ENCODE results near the gene TMED4. TPM values are rescaled to one million over a fixed set of nuclear protein-coding genes. Genes with fewer than 3 reads are reported as not detected.

The TMED4 gene
- total RNA-seq, 1 donor from 2014 or later, result 78.4 TPM

GRCh38 chr7:44617225-44617890, 35.3 kb upstream of the TMED4 start:
- intact Hi-C loops (cut with micrococcal nuclease), result loop anchor here (1.0 kb wide), 3 partner anchors 10 to 21 kb away; no protein-coding TSS in a partner anchor
- peaks cover 33% of the 10 kb centered on the region for H3K36me3 Mint-ChIP-seq (ENCODE audit: low read depth)
- no peak for DNase-seq
- H3K9me3 Mint-ChIP-seq, result no peaks in the 10 kb centered on the region
- H3K27me3 Mint-ChIP-seq, result no peaks in the 10 kb centered on the region
- peak overlapping the region; percentile 92 for H3K27ac Mint-ChIP-seq
- peaks cover 62% of the 10 kb centered on the region for H3K4me1 Mint-ChIP-seq
- H3K4me3 Mint-ChIP-seq, result peak overlapping the region; percentile 70

GRCh38 chr7:44616545-44616944, 34.5 kb upstream of the TMED4 start:
- Mint-ChIP-seq H3K4me1 (peaks cover 59% of the 10 kb centered on the region), H3K27me3 (no peaks in the 10 kb centered on the region), H3K9me3 (no peaks in the 10 kb centered on the region), H3K36me3 (ENCODE audit: low read depth) (peaks cover 35% of the 10 kb centered on the region), H3K27ac (no peak overlapping the region), H3K4me3 (no peak overlapping the region)
- DNase-seq, result no peak
- intact Hi-C loops (cut with micrococcal nuclease), result no loop called here

- Mint-ChIP-seq H3K27me3 (no peaks in the 10 kb centered on the region), H3K27ac (peak overlapping the region; percentile 81), H3K4me1 (peaks cover 53% of the 10 kb centered on the region), H3K36me3 (ENCODE audit: low read depth) (peaks cover 29% of the 10 kb centered on the region), H3K9me3 (no peaks in the 10 kb centered on the region), H3K4me3 (no peak overlapping the region)
- no peak for DNase-seq
- intact Hi-C loops (cut with micrococcal nuclease), result no loop called here
Measured at GRCh38 chr7:44615793-44616192, 33.8 kb upstream of the TMED4 start.

- Mint-ChIP-seq H3K36me3 (ENCODE audit: low read depth) (peaks cover 28% of the 10 kb centered on the region), H3K4me3 (peak overlapping the region; percentile 64), H3K4me1 (peaks cover 55% of the 10 kb centered on the region), H3K27me3 (no peaks in the 10 kb centered on the region), H3K27ac (peak overlapping the region; percentile 81), H3K9me3 (no peaks in the 10 kb centered on the region)
- DNase-seq, result peak; percentile 70
- intact Hi-C loops (cut with micrococcal nuclease), result no loop called here
Measured at GRCh38 chr7:44615149-44615611, 33.1 kb upstream of the TMED4 start.

GRCh38 chr7:44609829-44610228, 27.8 kb upstream of the TMED4 start:
- Mint-ChIP-seq H3K36me3 (ENCODE audit: low read depth) (peaks cover 21% of the 10 kb centered on the region), H3K27ac (peak overlapping the region; percentile 65), H3K9me3 (no peaks in the 10 kb centered on the region), H3K27me3 (peaks cover 3% of the 10 kb centered on the region), H3K4me3 (peak overlapping the region; percentile 15), H3K4me1 (peaks cover 42% of the 10 kb centered on the region)
- no peak for DNase-seq
- intact Hi-C loops (cut with micrococcal nuclease), result loop anchor here (5.0 kb wide), 1 partner anchor 367 kb away; the partner anchor contains the start of gene MYO1G

GRCh38 chr7:44608916-44609648, 27.1 kb upstream of the TMED4 start:
- intact Hi-C loops (cut with micrococcal nuclease), result loop anchor here (5.0 kb wide), 1 partner anchor 368 kb away; the partner anchor contains the start of gene MYO1G
- H3K4me1 Mint-ChIP-seq, result peaks cover 36% of the 10 kb centered on the region
- peaks cover 16% of the 10 kb centered on the region for H3K36me3 Mint-ChIP-seq (ENCODE audit: low read depth)
- peak; percentile 73 for DNase-seq
- H3K27ac Mint-ChIP-seq, result peak overlapping the region; percentile 17
- peaks cover 4% of the 10 kb centered on the region for H3K27me3 Mint-ChIP-seq
- no peaks in the 10 kb centered on the region for H3K9me3 Mint-ChIP-seq
- peak overlapping the region; percentile 52 for H3K4me3 Mint-ChIP-seq

- H3K27ac Mint-ChIP-seq, result peak overlapping the region; percentile 100
- peaks cover 35% of the 10 kb centered on the region for H3K4me1 Mint-ChIP-seq
- intact Hi-C loops (cut with micrococcal nuclease), result loop anchor here (1.0 to 5.0 kb wide), 6 partner anchors 10 to 503 kb away; partner anchors contain the start of genes CCM2, MYO1G and TBRG4
- H3K9me3 Mint-ChIP-seq, result no peaks in the 10 kb centered on the region
- peaks cover 16% of the 10 kb centered on the region for H3K36me3 Mint-ChIP-seq (ENCODE audit: low read depth)
- DNase-seq, result no peak
- H3K27me3 Mint-ChIP-seq, result peaks cover 7% of the 10 kb centered on the region
- peak overlapping the region; percentile 99 for H3K4me3 Mint-ChIP-seq
Measured at GRCh38 chr7:44607141-44608068, 25.4 kb upstream of the TMED4 start.

GRCh38 chr7:44606341-44607140, 24.5 kb upstream of the TMED4 start, which contains the start of gene OGDH:
Gene OGDH, plus strand, starts transcription at chr7:44606627. Its CDS starts 17,717 bp downstream, at chr7:44624344.
- H3K4me3 Mint-ChIP-seq, result peak within 1 kb of the TSS; percentile 99
- peak within 1 kb of the TSS; percentile 100 for H3K27ac Mint-ChIP-seq
- H3K4me1 Mint-ChIP-seq, result peaks cover 30% of the 10 kb centered on the region
- intact Hi-C loops (cut with micrococcal nuclease), result loop anchor here (1.0 to 5.0 kb wide), 12 partner anchors 11 to 504 kb away; partner anchors contain the start of genes CCM2, H2AZ2, MYO1G and PPIA
- no peaks in the 10 kb centered on the region for H3K9me3 Mint-ChIP-seq
- H3K36me3 Mint-ChIP-seq (ENCODE audit: low read depth), result peaks cover 12% of the 10 kb centered on the region
- peak; percentile 100 for DNase-seq
- peaks cover 11% of the 10 kb centered on the region for H3K27me3 Mint-ChIP-seq

- Mint-ChIP-seq H3K36me3 (ENCODE audit: low read depth) (peaks cover 12% of the 10 kb centered on the region), H3K9me3 (no peaks in the 10 kb centered on the region), H3K27ac (no peak overlapping the region), H3K4me1 (peaks cover 24% of the 10 kb centered on the region), H3K27me3 (peaks cover 18% of the 10 kb centered on the region), H3K4me3 (peak overlapping the region; percentile 29)
- intact Hi-C loops (cut with micrococcal nuclease), result loop anchor here (5.0 kb wide), 1 partner anchor 372 kb away; the partner anchor contains the start of gene MYO1G
- DNase-seq, result no peak
Measured at GRCh38 chr7:44604941-44605340, 22.9 kb upstream of the TMED4 start.

GRCh38 chr7:44603193-44603592, 21.2 kb upstream of the TMED4 start:
- H3K4me3 Mint-ChIP-seq, result no peak overlapping the region
- DNase-seq, result no peak
- no peaks in the 10 kb centered on the region for H3K9me3 Mint-ChIP-seq
- H3K27ac Mint-ChIP-seq, result no peak overlapping the region
- peaks cover 16% of the 10 kb centered on the region for H3K4me1 Mint-ChIP-seq
- peaks cover 11% of the 10 kb centered on the region for H3K36me3 Mint-ChIP-seq (ENCODE audit: low read depth)
- intact Hi-C loops (cut with micrococcal nuclease), result no loop called here
- H3K27me3 Mint-ChIP-seq, result peaks cover 25% of the 10 kb centered on the region

- DNase-seq, result no peak
- H3K4me3 Mint-ChIP-seq, result no peak overlapping the region
- intact Hi-C loops (cut with micrococcal nuclease), result no loop called here
- H3K27ac Mint-ChIP-seq, result no peak overlapping the region
- H3K9me3 Mint-ChIP-seq, result no peaks in the 10 kb centered on the region
- peaks cover 25% of the 10 kb centered on the region for H3K27me3 Mint-ChIP-seq
- peaks cover 14% of the 10 kb centered on the region for H3K4me1 Mint-ChIP-seq
- H3K36me3 Mint-ChIP-seq (ENCODE audit: low read depth), result peaks cover 10% of the 10 kb centered on the region
Measured at GRCh38 chr7:44602576-44602910, 20.5 kb upstream of the TMED4 start.

- no peak overlapping the region for H3K27ac Mint-ChIP-seq
Measured at GRCh38 chr7:44599222-44599621, 17.2 kb upstream of the TMED4 start.

More at GRCh38 chr7:44599222-44599621, 17.2 kb upstream of the TMED4 start:
- intact Hi-C loops (cut with micrococcal nuclease), result no loop called here
- Mint-ChIP-seq H3K4me1 (peaks cover 2% of the 10 kb centered on the region), H3K27me3 (peaks cover 24% of the 10 kb centered on the region), H3K9me3 (no peaks in the 10 kb centered on the region), H3K4me3 (no peak overlapping the region), H3K36me3 (ENCODE audit: low read depth) (no peaks in the 10 kb centered on the region)
- DNase-seq, result no peak

Data from activated CD4-positive, alpha-beta T cell treated with anti-CD3 and anti-CD28 coated beads, Interleukin-2, amount 10 ng/mL, durations not matched to agents 24 days and 14 days (primary cell).